Activated T-helper 9 cell treated with anti-CD3 and anti-CD28 coated beads, Interleukin-2, amount 50 U/mL, for 16 hours (primary cell): Measurements from ENCODE around the gene MOB3A.

Experiments
- DNase-seq: peaks from one replicate; pipeline ENCODE4 v3.0.0-alpha.2; 2020; ENCODE audit warnings: low read depth

Gene MOB3A

GRCh38 chr19:2123682-2124387 lies 27.7 kb upstream of the MOB3A start:
- no peak for DNase-seq

- DNase-seq: no peak
Measured at GRCh38 chr19:2122982-2123381, 26.9 kb upstream of the MOB3A start.

GRCh38 chr19:2122251-2122650 lies 26.1 kb upstream of the MOB3A start:
- no peak for DNase-seq

GRCh38 chr19:2121416-2122051 lies 25.4 kb upstream of the MOB3A start:
- DNase-seq: no peak

GRCh38 chr19:2120821-2121220 lies 24.7 kb upstream of the MOB3A start:
- DNase-seq: no peak

- no peak for DNase-seq
Measured at GRCh38 chr19:2119921-2120785, 24.0 kb upstream of the MOB3A start.

GRCh38 chr19:2118438-2118837 lies 22.3 kb upstream of the MOB3A start:
- DNase-seq: no peak

GRCh38 chr19:2117215-2117960 lies 21.3 kb upstream of the MOB3A start:
- DNase-seq: no peak

GRCh38 chr19:2116507-2116906 lies 20.4 kb upstream of the MOB3A start:
- DNase-seq: no peak

- no peak for DNase-seq
Measured at GRCh38 chr19:2115911-2116426, 19.8 kb upstream of the MOB3A start.

GRCh38 chr19:2115324-2115723 lies 19.2 kb upstream of the MOB3A start:
- DNase-seq: no peak

- DNase-seq: no peak
Measured at GRCh38 chr19:2114821-2115220, 18.7 kb upstream of the MOB3A start.

- DNase-seq: no peak
Measured at GRCh38 chr19:2114218-2114617, 18.1 kb upstream of the MOB3A start.

- no peak for DNase-seq
Measured at GRCh38 chr19:2113439-2114211, 17.5 kb upstream of the MOB3A start.

GRCh38 chr19:2112516-2113320 lies 16.6 kb upstream of the MOB3A start:
- DNase-seq: no peak

- DNase-seq: no peak
Measured at GRCh38 chr19:2111886-2112285, 15.8 kb upstream of the MOB3A start.

- no peak for DNase-seq
Measured at GRCh38 chr19:2111425-2111824, 15.3 kb upstream of the MOB3A start.

- no peak for DNase-seq
Measured at GRCh38 chr19:2110822-2111221, 14.7 kb upstream of the MOB3A start.

GRCh38 chr19:2109046-2109864 lies 13.1 kb upstream of the MOB3A start:
- no peak for DNase-seq
